ENCODE measurements around the gene TOMM5. TPM values are rescaled to one million over a fixed set of nuclear protein-coding genes. Genes with fewer than 3 reads are reported as not detected.

TOMM5 gene
- polyA plus RNA-seq, 1 donor from 2014 or later, result 262 TPM

DNA sequence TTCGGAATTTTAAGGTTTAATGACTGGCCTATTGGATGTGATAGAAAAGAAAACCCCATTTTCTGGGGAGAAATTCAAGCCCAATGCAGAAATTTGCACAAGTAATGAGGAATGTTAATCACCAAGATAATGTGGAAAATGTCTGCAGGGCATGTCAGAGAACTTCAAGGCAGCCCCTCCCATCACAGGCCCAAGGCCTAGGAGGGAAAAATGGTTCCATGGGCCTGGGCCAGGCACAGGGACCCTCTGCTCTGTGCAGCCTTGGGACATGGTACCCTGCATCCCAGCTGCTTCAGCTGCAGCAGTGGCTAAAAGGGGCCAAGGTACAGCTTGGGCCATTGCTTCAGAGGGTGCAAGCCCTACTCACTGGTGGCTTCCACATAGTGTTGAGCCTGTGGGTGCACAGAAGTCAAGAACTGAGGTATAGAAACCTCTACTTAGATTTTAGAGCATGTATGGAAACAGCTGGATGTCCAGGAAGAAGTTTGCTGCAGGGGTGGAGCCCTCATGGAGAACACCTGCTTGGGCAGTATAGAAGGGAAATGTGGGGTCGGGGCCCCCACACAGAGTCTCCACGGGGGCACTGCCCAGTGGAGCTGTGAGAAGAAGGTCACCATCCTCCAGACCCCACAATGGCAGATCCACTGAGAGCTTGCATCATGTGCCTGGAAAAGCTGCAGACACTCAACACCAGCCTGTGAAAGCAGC is 28.4 kb downstream of the TOMM5 start:
- Histone ChIP-seq H3K27me3 (ENCODE audit: insufficient read depth, low read depth, low read length) (no peaks in the 10 kb centered on the region), H4K20me1 (ENCODE audit: insufficient read depth) (no peaks in the 10 kb centered on the region), H3F3A (ENCODE audit: insufficient read depth, low read length, poor library complexity, severe bottlenecking) (no peaks in the 10 kb centered on the region), H3K9ac (ENCODE audit: low read length) (no peak overlapping the region), H2AFZ (ENCODE audit: low read depth, low read length) (no peak overlapping the region), H3K79me2 (replicated peaks; ENCODE audit: insufficient read depth, low read length) (peaks cover 3% of the 10 kb centered on the region), H3K27ac (ENCODE audit: low read length) (no peak overlapping the region), H3K9me2 (ENCODE audit: insufficient read depth, low read length) (no peaks in the 10 kb centered on the region), H3K36me3 (ENCODE audit: insufficient read depth, low read length) (peaks cover 8% of the 10 kb centered on the region), H3K4me2 (ENCODE audit: low read length) (no peak overlapping the region), H3K4me3 (ENCODE audit: low read length) (no peak overlapping the region), H3K9me3 (ENCODE audit: low read length) (peaks cover 2% of the 10 kb centered on the region)
- TF ChIP-seq, protein P1, sequence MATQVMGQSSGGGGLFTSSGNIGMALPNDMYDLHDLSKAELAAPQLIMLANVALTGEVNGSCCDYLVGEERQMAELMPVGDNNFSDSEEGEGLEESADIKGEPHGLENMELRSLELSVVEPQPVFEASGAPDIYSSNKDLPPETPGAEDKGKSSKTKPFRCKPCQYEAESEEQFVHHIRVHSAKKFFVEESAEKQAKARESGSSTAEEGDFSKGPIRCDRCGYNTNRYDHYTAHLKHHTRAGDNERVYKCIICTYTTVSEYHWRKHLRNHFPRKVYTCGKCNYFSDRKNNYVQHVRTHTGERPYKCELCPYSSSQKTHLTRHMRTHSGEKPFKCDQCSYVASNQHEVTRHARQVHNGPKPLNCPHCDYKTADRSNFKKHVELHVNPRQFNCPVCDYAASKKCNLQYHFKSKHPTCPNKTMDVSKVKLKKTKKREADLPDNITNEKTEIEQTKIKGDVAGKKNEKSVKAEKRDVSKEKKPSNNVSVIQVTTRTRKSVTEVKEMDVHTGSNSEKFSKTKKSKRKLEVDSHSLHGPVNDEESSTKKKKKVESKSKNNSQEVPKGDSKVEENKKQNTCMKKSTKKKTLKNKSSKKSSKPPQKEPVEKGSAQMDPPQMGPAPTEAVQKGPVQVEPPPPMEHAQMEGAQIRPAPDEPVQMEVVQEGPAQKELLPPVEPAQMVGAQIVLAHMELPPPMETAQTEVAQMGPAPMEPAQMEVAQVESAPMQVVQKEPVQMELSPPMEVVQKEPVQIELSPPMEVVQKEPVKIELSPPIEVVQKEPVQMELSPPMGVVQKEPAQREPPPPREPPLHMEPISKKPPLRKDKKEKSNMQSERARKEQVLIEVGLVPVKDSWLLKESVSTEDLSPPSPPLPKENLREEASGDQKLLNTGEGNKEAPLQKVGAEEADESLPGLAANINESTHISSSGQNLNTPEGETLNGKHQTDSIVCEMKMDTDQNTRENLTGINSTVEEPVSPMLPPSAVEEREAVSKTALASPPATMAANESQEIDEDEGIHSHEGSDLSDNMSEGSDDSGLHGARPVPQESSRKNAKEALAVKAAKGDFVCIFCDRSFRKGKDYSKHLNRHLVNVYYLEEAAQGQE (IDR thresholded peaks at IDR 0.05; ENCODE audit: borderline replicate concordance), result no peak
- TF ChIP-seq RAD21 (conservative IDR thresholded peaks at IDR 0.05) (no peak), POLR2AphosphoS5 (IDR thresholded peaks at IDR 0.05) (no peak), EZH2 (IDR thresholded peaks at IDR 0.05; ENCODE audit: borderline replicate concordance, insufficient read depth, low read length, poor library complexity, severe bottlenecking) (no peak), SMC3 (conservative IDR thresholded peaks at IDR 0.05; ENCODE audit: poor library complexity) (no peak), EP300 (conservative IDR thresholded peaks at IDR 0.05; ENCODE audit: poor library complexity, severe bottlenecking) (no peak), TAF1 (IDR thresholded peaks at IDR 0.05; ENCODE audit: low read depth) (no peak), MXI1 (conservative IDR thresholded peaks at IDR 0.05; ENCODE audit: poor library complexity, severe bottlenecking) (no peak), CTCF (IDR thresholded peaks at IDR 0.05; ENCODE audit: poor library complexity, severe bottlenecking) (no peak)

- H3F3A ChIP-seq (ENCODE audit: insufficient read depth, low read length, poor library complexity, severe bottlenecking), result no peaks in the 10 kb centered on the region
- peaks cover 8% of the 10 kb centered on the region for H3K36me3 ChIP-seq (ENCODE audit: insufficient read depth, low read length)
- H3K4me2 ChIP-seq (ENCODE audit: low read length), result no peak overlapping the region
- H3K79me2 ChIP-seq (replicated peaks; ENCODE audit: insufficient read depth, low read length), result peaks cover 3% of the 10 kb centered on the region
- no peaks in the 10 kb centered on the region for H3K27me3 ChIP-seq (ENCODE audit: insufficient read depth, low read depth, low read length)
- H3K27ac ChIP-seq (ENCODE audit: low read length), result no peak overlapping the region
- H3K4me3 ChIP-seq (ENCODE audit: low read length), result no peak overlapping the region
- H4K20me1 ChIP-seq (ENCODE audit: insufficient read depth), result no peaks in the 10 kb centered on the region
- TF ChIP-seq SMC3 (conservative IDR thresholded peaks at IDR 0.05; ENCODE audit: poor library complexity) (no peak), EZH2 (IDR thresholded peaks at IDR 0.05; ENCODE audit: borderline replicate concordance, insufficient read depth, low read length, poor library complexity, severe bottlenecking) (no peak)
- H3K9me3 ChIP-seq (ENCODE audit: low read length), result peaks cover 2% of the 10 kb centered on the region
- no peak overlapping the region for H3K9ac ChIP-seq (ENCODE audit: low read length)
- no peak overlapping the region for H2AFZ ChIP-seq (ENCODE audit: low read depth, low read length)
- H3K9me2 ChIP-seq (ENCODE audit: insufficient read depth, low read length), result no peaks in the 10 kb centered on the region
These were observed 29.6 kb downstream of the TOMM5 start for GRCh38 chr9:37562826-37563225.

Data from neural cell (in vitro differentiated cells).